AG04450 (cell line): ENCODE results near the gene WDR33. TPM values are rescaled to one million over a fixed set of nuclear protein-coding genes. Genes with fewer than 3 reads are reported as not detected.

Experiments
- CTCF ChIA-PET: fragments of 300-600, 350-600 bp; formaldehyde crosslinking; extraction: SDS; loops from one replicate; lab custom pipeline; 2022; ENCODE audit warnings: antibody characterized with exemption, inconsistent platforms; lab: Charles Lee
- POLR2A ChIA-PET: fragments of 350-600 bp; formaldehyde crosslinking; extraction: SDS; loops from one replicate; lab custom pipeline; 2021; ENCODE audit warnings: antibody characterized with exemption, inconsistent platforms; lab: Yijun Ruan, JAX
- DNase-seq: peaks from one replicate; pipeline ENCODE4 v3.0.0-alpha.2; 2011; ENCODE audit warnings: low read depth, low spot score
- H3K27ac ChIP-seq: one replicate; pipeline ENCODE4 v1.5.1; 2012; ENCODE audit warnings: low read depth, low read length, control low read depth
- H3K27me3 ChIP-seq: one replicate; pipeline ENCODE4 v1.6.0; 2012; ENCODE audit warnings: low read length; ENCODE audit not compliant: control insufficient read depth, insufficient read depth
- H3K4me3 ChIP-seq: 2 replicates; pipeline ENCODE4 v1.5.1; 2011; ENCODE audit warnings: mild to moderate bottlenecking, low read depth, low read length, control low read depth
- H3K9me3 ChIP-seq: 2 replicates; pipeline ENCODE4 v1.5.1; 2012; ENCODE audit warnings: low read length; ENCODE audit not compliant: control insufficient read depth, insufficient read depth
- CTCF ChIP-seq: IDR thresholded peaks from 2 replicates; pipeline ENCODE4 v1.5.1; 2011; ENCODE audit warnings: low read depth, low read length, control low read depth, inconsistent platforms
- polyA plus RNA-seq: library from polyadenylated mRNA; depleted of rRNA; stranded (reverse); fragments of >200 nt; gene quantifications from 2 replicates; pipeline ENCODE4 v1.2.3, GENCODE V29; 2011

WDR33 gene
- polyA plus RNA-seq, 1 experiment, result 54.1 TPM

GRCh38 chr2:127715778-127716449 lies 95.1 kb downstream of the WDR33 start:
- H3K27me3 ChIP-seq, result no peaks in the 10 kb centered on the region
- no peak for DNase-seq
- ChIA-PET CTCF (no interaction called here), POLR2A (no interaction called here)
- H3K27ac ChIP-seq, result no peak overlapping the region
- peaks cover 3% of the 10 kb centered on the region; the same call in 1 of the 2 replicates for H3K9me3 ChIP-seq
- no peak for TF ChIP-seq CTCF
- no peak overlapping the region for H3K4me3 ChIP-seq

GRCh38 chr2:127713562-127713961 lies 97.4 kb downstream of the WDR33 start:
- no peak for DNase-seq
- no peak overlapping the region for H3K27ac ChIP-seq
- H3K27me3 ChIP-seq, result no peaks in the 10 kb centered on the region
- H3K9me3 ChIP-seq, result peaks cover 3% of the 10 kb centered on the region; the same call in 1 of the 2 replicates
- no peak overlapping the region for H3K4me3 ChIP-seq
- CTCF ChIA-PET, result interaction anchor here (1.1 kb wide), 1 partner anchor 18 kb away, joined by 3 read pairs; no protein-coding TSS in a partner anchor
- POLR2A ChIA-PET, result no interaction called here
- no peak for TF ChIP-seq CTCF

GRCh38 chr2:127712999-127713398 lies 98.0 kb downstream of the WDR33 start:
- Histone ChIP-seq H3K9me3 (peaks cover 3% of the 10 kb centered on the region; the same call in 1 of the 2 replicates), H3K4me3 (no peak overlapping the region), H3K27me3 (no peaks in the 10 kb centered on the region), H3K27ac (no peak overlapping the region)
- no peak for TF ChIP-seq CTCF
- ChIA-PET CTCF (no interaction called here), POLR2A (no interaction called here)
- no peak for DNase-seq

GRCh38 chr2:127709336-127709735 lies 101.6 kb downstream of the WDR33 start:
- ChIA-PET CTCF (no interaction called here), POLR2A (no interaction called here)
- H3K27me3 ChIP-seq, result no peaks in the 10 kb centered on the region
- no peak overlapping the region for H3K27ac ChIP-seq
- no peak for DNase-seq
- TF ChIP-seq CTCF, result no peak
- H3K4me3 ChIP-seq, result no peak overlapping the region
- H3K9me3 ChIP-seq, result peaks cover 3% of the 10 kb centered on the region; the same call in 1 of the 2 replicates

- ChIA-PET CTCF (no interaction called here), POLR2A (no interaction called here)
- Histone ChIP-seq H3K27me3 (no peaks in the 10 kb centered on the region), H3K27ac (no peak overlapping the region), H3K9me3 (no peaks in the 10 kb centered on the region; the same call in 1 of the 2 replicates), H3K4me3 (no peak overlapping the region)
- no peak for DNase-seq
- no peak for TF ChIP-seq CTCF
Observed at GRCh38 chr2:127707890-127708648, 102.9 kb downstream of the WDR33 start.
